ENCODE results near the gene ITSN1.
A peak's percentile ranks its signal among the peaks of the same experiment; 100 is the strongest.
"Not testable (repeated sequence)": the region's sequence is repeated elsewhere in the genome, so short reads cannot be mapped to it uniquely, and the experiment has no call there.

The ITSN1 gene

DNA sequence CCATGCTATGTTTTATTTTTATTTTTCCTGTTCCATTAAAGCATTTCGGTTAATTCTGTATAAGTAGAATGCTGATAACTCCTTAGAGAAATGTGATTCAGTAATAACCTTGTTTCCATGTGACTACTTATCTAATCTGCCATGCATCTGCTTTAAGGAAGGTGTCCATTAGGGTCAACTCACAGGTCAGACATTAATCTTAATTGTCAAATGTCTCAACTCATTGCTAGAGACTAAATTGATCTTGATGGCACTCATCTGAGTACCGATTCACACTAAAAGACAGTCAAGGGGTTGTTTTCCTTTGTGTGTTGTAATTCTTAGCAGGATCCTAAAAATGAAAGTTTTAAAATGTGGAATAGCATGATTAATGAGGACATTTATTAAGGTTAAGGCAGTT is 41.8 kb downstream of the ITSN1 start:
- DNase-seq (ENCODE audit: low read depth) = no peak

DNA sequence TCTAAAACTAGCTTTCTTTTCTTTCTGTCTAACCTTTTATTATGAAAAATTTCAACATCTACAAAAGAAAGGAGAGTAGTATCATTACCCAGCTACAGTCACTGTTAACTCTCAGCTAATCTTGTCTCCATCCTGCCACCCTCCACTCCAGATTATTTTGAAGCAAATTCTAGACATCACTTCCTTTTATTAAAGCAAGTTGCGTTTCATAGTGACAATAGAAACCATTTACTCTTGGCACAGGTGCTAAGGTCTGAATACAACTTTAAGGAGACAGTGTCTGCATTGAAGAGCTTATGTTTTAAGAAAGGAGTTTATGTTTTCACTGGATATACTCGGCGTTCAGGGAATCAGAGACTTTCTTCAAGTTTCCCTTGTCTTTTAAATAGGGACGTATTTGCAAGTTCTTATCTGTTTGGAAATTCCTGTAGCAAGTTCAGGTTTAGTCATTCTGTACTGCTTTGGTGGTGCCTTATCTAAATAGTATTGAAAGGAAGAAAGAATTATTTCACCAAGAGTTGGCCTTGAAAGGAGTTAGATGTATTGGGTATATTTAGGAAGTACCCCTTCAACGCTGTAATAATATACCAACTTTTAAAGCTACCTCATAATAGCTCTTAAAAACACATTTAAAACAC is 42.7 kb downstream of the ITSN1 start:
- no peak for DNase-seq (ENCODE audit: low read depth)

DNA sequence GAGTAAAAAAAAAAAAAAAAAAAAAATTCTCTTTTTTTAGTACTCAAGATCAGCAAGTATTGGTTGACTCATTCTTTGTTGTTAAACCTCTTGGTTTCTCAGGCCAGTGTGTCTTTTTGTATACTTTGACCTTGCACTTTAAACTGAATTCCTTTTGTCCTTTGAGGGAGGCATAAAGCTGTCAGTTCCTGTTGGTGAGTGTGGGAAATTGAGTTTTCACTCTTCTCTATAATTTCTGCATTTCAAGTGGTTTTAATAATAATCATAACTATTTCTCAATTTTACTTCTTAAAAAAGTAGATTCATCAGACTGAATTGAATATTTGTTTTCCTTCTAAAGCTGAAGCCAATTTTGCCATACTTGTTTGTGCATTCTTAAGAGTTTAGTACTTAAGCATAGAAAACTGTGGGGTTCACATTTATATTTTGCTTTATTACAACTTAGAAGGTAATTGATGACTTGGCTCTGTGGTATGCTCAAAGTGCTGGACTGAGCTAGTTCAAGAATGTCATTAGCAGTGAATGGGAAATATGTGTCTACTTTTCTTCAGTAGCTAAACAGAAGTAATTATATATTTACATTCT is 43.4 kb downstream of the ITSN1 start:
- peak; percentile 62 for DNase-seq (ENCODE audit: low read depth)

DNA sequence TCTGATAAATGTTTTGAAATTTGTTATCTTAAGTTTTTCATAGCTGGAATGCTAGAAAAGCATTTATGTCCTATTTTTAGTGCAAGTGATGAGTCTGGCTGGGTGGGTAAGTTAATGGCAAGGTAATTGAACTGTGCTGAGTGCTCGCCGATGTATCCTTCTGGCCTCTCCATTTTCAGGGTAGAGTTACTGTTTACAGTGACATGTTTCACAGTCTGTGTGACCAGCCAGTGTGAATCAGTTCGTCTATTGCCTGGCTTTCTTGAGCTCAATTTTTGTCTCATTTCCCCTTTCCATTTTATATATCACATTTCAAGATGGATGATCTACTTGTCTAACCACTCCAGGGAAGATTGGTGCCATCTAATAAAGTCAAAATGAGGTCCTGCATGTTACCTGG is 44.1 kb downstream of the ITSN1 start:
- DNase-seq (ENCODE audit: low read depth) = no peak

DNA sequence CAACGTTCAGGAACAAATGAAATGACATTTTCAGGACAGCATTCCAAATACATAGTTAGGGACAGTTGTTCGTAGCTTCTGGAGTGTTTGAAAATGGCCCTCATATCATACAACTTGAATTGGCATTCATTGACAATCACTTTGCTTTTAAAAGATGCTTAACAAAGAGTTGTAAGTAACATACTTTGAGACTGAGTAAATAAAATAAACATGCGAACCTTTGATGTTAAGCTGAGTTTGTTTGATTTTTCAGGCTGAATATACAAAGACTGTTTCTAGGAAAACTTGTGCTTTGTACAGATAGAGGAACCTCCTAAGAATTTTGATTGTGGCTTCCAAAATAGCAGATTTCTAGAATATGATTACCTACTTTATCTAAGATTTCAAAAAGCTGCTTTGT is 45.3 kb downstream of the ITSN1 start:
- DNase-seq (ENCODE audit: low read depth) = no peak

DNA sequence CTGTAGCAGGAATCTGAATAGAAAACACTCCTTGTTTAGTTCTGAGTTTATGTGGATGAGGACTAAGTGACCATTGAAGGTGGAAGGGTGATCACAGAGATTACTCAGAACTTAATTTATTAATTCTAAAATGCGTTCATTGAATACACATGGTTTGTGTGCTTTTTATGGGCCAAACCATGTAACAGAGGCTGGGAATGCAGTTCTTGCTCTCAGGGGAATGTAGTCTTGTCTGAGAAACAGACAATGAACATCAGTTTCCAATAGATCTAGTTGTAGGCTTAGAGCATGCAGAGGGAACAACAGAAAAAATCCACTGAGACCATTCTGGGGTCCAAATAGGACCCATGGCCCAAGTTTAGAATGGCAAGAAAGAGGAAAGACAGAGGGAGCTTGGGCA is 46.1 kb downstream of the ITSN1 start:
- DNase-seq (ENCODE audit: low read depth) = no peak

DNA sequence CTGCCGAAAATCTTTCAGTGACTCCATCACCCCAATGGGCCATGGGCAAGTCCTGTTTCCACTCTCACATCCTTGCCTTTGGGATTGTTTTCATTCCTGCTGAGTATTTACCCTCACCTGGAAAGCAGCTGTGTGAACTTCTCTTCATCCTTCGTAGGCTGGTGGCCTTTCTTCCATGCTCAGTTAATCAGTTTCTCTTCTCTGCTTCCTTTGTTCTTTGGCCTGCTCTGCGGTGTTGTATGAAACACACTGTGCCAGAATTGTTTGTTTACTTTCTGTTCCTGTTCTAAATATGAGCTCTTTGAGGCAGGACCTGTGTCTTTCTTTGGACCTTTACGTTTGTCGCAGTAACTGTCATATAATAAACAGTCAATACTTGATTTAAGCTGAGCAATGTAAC is 48.6 kb downstream of the ITSN1 start:
- no peak for DNase-seq (ENCODE audit: low read depth)

DNA sequence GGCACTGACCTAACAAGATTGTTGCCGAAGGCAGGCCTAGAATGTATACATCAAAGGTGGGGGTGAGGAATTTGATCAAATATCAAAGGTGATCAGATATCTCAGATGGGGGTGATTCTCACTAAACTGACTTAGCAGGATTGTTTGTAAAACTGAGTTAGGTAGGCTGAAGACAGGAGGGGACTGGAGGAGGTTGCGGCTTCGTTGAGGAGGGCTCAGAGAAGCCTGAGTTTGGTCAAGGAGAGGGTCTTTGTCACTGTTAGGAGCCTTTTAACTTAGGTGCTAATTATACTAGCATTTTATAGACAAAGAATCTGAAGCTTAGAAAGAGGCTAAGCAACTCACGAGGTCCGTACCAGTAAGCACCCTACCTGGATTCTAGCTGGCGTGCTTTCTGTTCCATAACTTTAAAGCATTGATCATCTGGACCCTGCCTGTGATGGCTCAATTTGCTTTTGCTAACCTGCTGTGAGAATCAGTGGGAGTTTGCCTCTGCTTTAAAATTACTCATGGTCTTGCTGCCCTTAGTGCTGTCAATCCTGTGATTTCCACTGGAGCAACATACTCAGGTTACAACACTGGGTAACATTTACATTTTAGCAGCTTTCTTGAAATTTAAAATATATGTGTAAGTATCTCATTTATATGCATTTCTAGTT is 49.8 kb downstream of the ITSN1 start:
- no peak for DNase-seq (ENCODE audit: low read depth)

DNA sequence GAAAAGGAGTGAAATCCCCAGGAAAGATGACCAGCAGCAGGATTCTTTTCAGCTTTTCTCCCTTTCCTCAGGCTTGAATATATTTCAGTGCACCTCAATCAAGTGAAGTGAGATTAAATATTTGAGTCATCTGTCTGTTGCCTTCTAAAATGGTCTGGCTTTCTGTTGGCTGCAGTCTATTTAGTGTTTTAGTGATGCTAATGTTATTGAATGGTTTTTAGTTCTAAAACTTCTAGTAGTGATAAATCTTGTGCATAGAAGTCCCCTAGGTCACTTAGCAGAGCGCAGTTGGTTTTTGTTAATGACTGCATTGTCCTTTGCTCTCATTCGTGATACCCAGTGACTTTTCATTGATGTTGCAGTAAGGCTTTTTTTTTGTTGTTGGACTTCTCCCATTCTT is 53.5 kb downstream of the ITSN1 start:
- DNase-seq (ENCODE audit: low read depth) = no peak

DNA sequence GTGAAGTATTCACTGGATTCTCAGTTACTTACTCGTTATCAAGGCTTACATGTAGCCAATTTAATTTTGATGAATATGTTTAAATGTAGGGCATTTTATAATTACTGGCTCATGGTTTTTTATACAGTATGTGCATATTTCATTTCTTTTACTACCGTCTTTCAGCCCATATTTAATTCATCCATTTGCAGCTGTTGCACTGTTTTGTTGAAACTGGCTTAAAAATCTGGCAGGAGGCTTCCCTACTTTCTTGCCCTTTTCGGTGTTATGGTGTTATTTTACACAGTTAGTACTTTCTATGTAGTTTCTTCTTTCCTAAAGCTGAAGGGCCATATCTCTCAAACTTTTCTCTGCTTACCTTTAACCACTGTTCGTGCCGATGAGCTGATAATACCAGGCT is 54.2 kb downstream of the ITSN1 start:
- no peak for DNase-seq (ENCODE audit: low read depth)

DNA sequence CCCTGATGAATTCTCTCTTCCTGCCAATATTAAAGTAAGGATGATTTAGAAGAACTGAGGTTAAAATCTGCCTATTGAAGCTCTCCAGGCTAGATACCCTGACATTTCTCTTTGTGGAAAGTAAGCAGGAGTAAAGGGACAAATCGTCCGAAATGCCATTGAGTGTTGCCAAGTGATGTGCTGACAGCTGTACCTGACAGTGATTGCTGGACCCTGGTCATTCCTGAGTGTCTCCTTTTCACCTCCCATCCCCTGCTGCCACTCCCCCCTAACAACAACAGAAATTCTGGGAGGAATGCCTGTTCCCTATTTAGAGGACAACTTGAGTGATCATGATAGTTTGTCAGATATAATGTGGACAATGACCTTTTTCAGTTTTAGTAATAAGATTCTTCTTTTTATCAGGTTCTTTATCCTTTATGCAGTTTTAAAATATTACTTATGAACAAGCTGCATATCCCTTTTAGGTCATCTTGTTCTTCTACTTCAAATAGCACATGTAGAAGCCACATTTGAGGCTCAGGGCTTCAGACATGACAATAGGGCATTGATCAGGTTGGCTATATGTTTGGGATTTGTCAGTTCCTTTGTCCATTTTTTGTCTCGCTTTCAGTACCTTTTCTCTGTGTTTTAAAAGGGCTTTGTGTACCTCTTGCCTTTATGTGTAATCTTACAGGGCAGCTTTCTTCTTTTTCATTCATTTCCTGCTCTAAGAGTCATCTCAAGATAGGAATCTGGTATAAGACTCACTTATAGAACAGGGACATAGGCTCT is 56.0 kb downstream of the ITSN1 start:
- DNase-seq (ENCODE audit: low read depth) = no peak

DNA sequence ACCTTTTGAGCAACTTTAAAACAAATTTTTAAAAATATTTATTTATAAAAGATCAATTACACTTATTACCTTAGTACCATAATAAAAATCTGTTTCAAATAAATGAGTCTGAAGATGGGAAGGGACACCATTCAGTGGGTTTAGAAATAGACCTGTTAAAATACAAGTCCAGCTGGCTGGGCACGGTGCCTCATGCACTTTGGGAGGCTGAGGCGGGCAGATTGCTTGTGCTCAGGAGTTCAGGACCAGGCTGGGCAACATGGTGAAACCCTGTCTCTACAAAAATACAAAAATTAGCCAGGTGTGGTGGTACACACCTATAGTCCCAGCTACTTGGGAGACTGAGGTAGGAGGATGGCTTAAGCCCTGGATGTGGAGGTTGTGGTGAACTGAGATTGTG is 57.0 kb downstream of the ITSN1 start:
- no peak for DNase-seq (ENCODE audit: low read depth)

DNA sequence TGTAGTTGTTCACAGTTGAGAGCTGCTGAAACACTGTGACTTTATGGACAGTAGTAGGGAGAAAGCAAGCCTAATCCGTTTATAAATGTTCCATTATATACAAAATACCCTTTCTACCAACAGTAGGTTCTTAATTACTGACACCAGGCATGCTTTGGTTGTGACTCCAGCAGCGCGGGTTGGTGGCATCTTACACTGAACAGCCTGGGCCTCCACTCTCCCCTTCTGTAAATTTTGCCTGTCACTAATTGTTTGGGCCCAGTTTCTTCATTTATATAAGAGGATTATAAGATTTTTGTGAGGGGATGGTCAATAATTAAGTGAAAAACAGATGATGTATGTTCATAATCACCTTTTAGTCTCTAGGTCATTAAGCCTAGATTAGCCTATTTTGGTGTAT is 58.2 kb downstream of the ITSN1 start:
- no peak for DNase-seq (ENCODE audit: low read depth)

DNA sequence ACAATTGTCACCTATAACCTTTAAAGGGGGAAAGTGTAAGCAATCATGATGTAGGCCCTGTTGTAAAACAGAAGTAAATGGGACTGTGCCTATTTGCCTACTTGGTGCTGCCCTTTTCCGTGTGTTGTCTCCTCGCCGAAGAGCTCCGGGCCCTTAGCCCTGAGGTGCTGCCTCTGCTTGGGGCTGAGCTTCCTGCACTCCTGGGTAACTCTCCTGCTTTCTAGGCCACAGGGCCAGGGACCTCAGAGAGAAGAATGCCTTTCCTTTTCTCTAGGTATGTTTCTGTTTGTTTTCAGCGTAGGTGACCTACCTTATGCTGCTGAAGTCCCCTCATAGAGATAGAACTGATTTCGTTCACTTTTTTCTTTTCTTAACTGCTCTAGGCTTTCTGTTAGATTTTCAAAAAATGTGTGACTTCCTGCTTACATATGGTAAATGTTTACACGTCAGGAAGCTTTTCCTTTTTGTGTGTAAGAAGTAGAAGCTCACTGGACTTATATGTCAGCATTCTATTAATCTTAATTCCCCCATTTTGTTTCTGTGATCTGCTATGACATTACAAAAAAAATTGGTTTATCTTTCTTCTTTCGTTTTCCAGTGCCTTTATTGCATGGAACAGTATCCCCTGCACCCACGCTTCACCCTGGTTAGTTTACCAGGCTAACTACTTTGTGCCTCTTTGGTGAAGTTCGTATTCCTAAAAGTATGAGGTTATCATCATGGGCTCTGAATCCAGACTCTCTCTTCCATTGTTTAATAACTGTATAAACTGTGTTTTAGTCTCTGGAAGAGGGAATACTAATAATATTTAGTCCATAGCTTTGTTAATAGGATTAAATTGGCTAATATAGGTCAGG is 61.7 kb downstream of the ITSN1 start:
- no peak for DNase-seq (ENCODE audit: low read depth)

DNA sequence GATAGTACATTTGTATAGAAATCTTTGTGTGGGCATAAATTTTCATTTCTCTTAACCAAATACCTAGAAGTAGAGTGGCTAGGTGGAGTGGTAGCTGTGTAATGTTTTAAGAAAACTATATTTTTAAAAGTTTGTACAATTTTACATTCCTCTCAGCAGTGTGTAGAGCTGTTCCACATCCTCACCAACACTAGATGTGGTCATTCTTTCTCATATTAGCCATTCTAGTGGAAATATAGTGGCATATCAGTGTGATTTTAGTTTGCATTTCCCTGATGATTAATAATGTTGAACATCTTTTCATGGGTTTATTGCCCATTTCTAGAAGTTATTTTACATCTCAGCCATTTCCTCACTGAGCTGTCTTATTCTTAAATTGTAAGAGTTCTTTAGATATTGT is 65.5 kb downstream of the ITSN1 start:
- DNase-seq (ENCODE audit: low read depth) = no peak

DNA sequence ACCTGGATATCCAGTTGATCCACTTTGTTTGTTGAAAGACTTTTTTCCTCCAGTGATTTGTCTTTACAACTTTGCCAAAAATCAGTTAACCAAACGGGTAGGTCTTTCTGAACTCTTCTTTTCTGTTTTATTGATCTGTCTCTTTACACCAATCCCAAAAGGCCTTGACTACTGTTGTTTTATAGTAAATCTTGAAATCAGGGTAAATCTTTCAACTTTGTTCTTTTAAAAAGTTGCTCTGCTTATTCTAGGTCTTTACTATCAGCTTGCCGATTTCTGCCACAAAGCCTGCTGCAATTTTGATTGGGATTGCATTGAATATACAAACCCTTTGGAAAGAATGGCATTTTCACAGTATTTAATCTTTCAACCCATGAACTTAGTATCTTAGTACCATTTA is 66.6 kb downstream of the ITSN1 start:
- no peak for DNase-seq (ENCODE audit: low read depth)

DNA sequence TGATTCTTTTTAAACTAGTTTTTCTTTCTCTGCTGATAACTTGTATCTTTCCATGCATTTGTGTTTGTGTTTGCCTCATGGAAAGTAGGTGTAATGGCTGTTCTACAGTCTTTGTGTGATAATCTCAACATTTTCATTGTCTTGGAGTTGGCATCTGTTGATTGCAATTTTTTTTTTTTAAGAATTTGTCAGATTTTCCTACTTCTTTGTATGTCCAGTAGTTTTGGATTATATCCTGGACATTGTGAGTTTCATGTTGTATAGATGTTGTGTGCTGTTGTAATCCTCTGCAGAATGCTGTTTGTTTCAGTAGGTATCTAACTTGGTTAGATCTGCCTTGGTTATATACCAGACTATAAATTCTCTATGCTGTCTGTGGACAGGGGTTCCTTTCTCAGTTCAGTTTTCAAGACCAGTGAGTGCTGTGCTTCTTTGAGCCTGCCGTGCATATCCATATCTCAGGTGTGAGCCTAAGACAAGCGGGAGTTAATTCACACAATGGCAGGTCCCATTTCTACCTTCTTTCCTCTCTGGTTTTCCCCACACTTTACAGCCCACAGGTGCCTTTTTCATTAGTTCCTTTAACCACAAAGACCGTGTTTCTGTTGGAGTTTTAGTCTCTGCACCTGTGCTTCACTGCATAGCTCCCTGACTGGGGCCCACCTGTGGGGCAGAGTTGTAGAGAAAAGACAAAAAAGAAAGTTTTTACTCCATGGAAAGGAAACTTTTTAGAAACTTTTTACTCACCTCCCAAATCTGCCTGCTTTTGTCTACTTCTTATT is 69.9 kb downstream of the ITSN1 start:
- no peak for DNase-seq (ENCODE audit: low read depth)

DNA sequence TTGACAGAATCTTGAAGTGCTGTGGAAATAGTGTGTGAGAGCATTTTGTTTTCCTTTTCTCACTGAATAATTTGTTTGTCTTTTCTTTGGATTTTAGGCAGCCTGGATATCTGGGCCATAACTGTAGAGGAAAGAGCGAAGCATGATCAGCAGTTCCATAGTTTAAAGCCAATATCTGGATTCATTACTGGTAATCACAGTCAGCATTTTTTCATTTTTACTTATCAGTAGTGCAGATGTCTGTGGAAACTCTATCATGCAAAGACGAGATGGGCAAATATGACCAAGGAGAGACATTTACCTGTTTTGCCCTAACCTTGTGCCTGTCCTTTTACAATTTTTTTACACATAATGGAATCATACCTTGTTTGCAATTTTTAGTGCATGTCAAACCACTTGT is 78.8 kb downstream of the ITSN1 start:
- DNase-seq (ENCODE audit: low read depth) = no peak

DNA sequence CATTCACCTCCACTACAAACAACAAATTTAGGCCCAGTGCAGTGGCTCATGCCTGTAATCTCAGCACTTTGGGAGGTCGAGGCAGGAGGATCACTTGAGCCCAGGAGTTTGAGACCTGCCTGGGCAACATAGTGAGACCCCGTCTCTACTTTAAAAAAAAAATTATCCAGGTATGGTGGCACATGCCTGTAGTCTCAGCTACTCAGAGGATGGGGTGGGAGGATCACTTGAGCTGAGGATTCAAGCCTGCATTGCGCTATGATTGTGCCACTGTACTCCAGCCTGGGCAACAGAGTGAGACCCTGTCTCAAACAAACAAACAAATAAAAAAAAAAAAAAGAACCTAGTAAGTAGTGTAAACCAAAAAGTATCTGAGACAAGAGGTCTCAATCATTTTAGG is 86.8 kb downstream of the ITSN1 start:
- not testable (repeated sequence) for DNase-seq (ENCODE audit: low read depth)

DNA sequence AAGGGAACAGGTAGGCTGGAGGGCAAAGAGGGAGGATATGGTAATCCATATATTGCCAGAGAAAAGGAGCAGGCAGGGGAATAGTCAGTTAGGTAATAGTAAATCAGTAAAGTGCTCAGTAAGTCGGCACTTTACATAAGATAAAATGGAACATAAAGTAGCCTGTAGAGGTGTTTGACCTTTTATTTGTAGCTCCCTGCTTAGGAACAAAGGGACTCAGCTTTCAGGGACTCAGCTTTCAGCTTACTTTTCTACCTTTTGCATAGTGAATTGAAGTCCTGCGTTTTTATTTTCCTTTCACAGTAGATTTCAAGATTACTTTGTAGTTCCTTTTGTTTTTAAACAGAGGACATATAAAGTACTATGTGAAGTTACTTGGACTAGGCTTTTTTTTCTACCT is 87.3 kb downstream of the ITSN1 start:
- no peak for DNase-seq (ENCODE audit: low read depth)

DNA sequence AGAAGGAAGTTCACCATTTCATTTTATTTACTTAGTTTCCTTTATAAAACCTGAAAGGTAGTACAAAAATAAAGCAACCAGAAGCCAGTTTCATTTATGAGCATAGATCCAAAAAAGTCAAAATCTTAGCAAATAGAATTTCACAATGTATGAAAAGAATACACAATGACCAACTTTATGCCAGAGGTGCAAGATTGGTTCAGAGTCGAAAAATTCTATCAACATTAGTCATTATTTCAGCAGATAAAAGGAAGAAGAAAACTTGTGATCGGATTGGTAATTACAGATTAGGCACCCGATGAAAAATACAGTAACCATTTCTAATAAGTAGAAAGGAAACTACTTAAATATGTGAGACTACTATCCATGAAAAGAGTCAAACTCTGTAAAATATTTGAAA is 89.1 kb downstream of the ITSN1 start:
- DNase-seq (ENCODE audit: low read depth) = no peak
